ENCODE measurements around the gene GOLGA6L10.
"Not testable (repeated sequence)": the region's sequence is repeated elsewhere in the genome, so short reads cannot be mapped to it uniquely, and the experiment has no call there.

GOLGA6L10 gene

GRCh38 chr15:82349375-82349774 is at the start of gene GOLGA6L10:
Gene GOLGA6L10, minus strand, starts transcription at chr15:82349475. Its CDS starts 100 bp downstream, at chr15:82349375.
- not testable (repeated sequence) for DNase-seq (ENCODE audit: low spot score in 2 of 2); ATAC-seq (replicated peaks; ENCODE audit: extremely low read depth, poor library complexity, severe bottlenecking); H3K27ac Mint-ChIP-seq (ENCODE audit: low read depth); H3K27me3 Mint-ChIP-seq; H3K9me3 Mint-ChIP-seq; H3K4me1 Mint-ChIP-seq; H3K4me3 Mint-ChIP-seq; H3K36me3 Mint-ChIP-seq (ENCODE audit: insufficient read depth)

- Mint-ChIP-seq H3K9me3 (no peaks in the 10 kb centered on the region), H3K4me3 (no peak overlapping the region), H3K27me3 (no peaks in the 10 kb centered on the region), H3K36me3 (ENCODE audit: insufficient read depth) (no peaks in the 10 kb centered on the region), H3K4me1 (peaks cover 6% of the 10 kb centered on the region), H3K27ac (ENCODE audit: low read depth) (peak overlapping the region; percentile 25)
- no peak for DNase-seq (ENCODE audit: low spot score in 2 of 2)
- no peak for ATAC-seq (replicated peaks; ENCODE audit: extremely low read depth, poor library complexity, severe bottlenecking)
Measured at GRCh38 chr15:82398785-82399184, 49.5 kb upstream of the GOLGA6L10 start.

GRCh38 chr15:82397817-82398216 is 48.5 kb upstream of the GOLGA6L10 start:
- Mint-ChIP-seq H3K27me3 (no peaks in the 10 kb centered on the region), H3K36me3 (ENCODE audit: insufficient read depth) (no peaks in the 10 kb centered on the region), H3K4me3 (no peak overlapping the region), H3K9me3 (no peaks in the 10 kb centered on the region), H3K4me1 (peaks cover 6% of the 10 kb centered on the region), H3K27ac (ENCODE audit: low read depth) (no peak overlapping the region)
- DNase-seq (ENCODE audit: low spot score in 2 of 2): no peak
- no peak for ATAC-seq (replicated peaks; ENCODE audit: extremely low read depth, poor library complexity, severe bottlenecking)

GRCh38 chr15:82395788-82396187 is 46.5 kb upstream of the GOLGA6L10 start:
- not testable (repeated sequence) for H3K27me3 Mint-ChIP-seq; H3K4me1 Mint-ChIP-seq; ATAC-seq (replicated peaks; ENCODE audit: extremely low read depth, poor library complexity, severe bottlenecking); H3K4me3 Mint-ChIP-seq; H3K36me3 Mint-ChIP-seq (ENCODE audit: insufficient read depth); DNase-seq (ENCODE audit: low spot score in 2 of 2); H3K9me3 Mint-ChIP-seq; H3K27ac Mint-ChIP-seq (ENCODE audit: low read depth)

- ATAC-seq (replicated peaks; ENCODE audit: extremely low read depth, poor library complexity, severe bottlenecking): no peak
- no peaks in the 10 kb centered on the region for H3K36me3 Mint-ChIP-seq (ENCODE audit: insufficient read depth)
- H3K4me1 Mint-ChIP-seq: peaks cover under 1% of the 10 kb centered on the region
- H3K9me3 Mint-ChIP-seq: no peaks in the 10 kb centered on the region
- DNase-seq (ENCODE audit: low spot score in 2 of 2): no peak
- no peak overlapping the region for H3K4me3 Mint-ChIP-seq
- H3K27ac Mint-ChIP-seq (ENCODE audit: low read depth): no peak overlapping the region
- H3K27me3 Mint-ChIP-seq: no peaks in the 10 kb centered on the region
Measured at GRCh38 chr15:82393671-82394070, 44.4 kb upstream of the GOLGA6L10 start.

- not testable (repeated sequence) for DNase-seq (ENCODE audit: low spot score in 2 of 2); H3K9me3 Mint-ChIP-seq; ATAC-seq (replicated peaks; ENCODE audit: extremely low read depth, poor library complexity, severe bottlenecking); H3K27ac Mint-ChIP-seq (ENCODE audit: low read depth); H3K4me1 Mint-ChIP-seq; H3K27me3 Mint-ChIP-seq; H3K36me3 Mint-ChIP-seq (ENCODE audit: insufficient read depth); H3K4me3 Mint-ChIP-seq
Measured at GRCh38 chr15:82392077-82392476, 42.8 kb upstream of the GOLGA6L10 start.

GRCh38 chr15:82390152-82390551 is 40.9 kb upstream of the GOLGA6L10 start:
- H3K27me3 Mint-ChIP-seq; H3K9me3 Mint-ChIP-seq; H3K27ac Mint-ChIP-seq (ENCODE audit: low read depth); H3K36me3 Mint-ChIP-seq (ENCODE audit: insufficient read depth); DNase-seq (ENCODE audit: low spot score in 2 of 2); H3K4me3 Mint-ChIP-seq; H3K4me1 Mint-ChIP-seq; ATAC-seq (replicated peaks; ENCODE audit: extremely low read depth, poor library complexity, severe bottlenecking): not testable (repeated sequence)

GRCh38 chr15:82387209-82387608 is 37.9 kb upstream of the GOLGA6L10 start:
- ATAC-seq (replicated peaks; ENCODE audit: extremely low read depth, poor library complexity, severe bottlenecking); H3K9me3 Mint-ChIP-seq; H3K36me3 Mint-ChIP-seq (ENCODE audit: insufficient read depth); DNase-seq (ENCODE audit: low spot score in 2 of 2); H3K4me1 Mint-ChIP-seq; H3K27ac Mint-ChIP-seq (ENCODE audit: low read depth); H3K4me3 Mint-ChIP-seq; H3K27me3 Mint-ChIP-seq: not testable (repeated sequence)

- not testable (repeated sequence) for DNase-seq (ENCODE audit: low spot score in 2 of 2); H3K4me1 Mint-ChIP-seq; H3K27ac Mint-ChIP-seq (ENCODE audit: low read depth); H3K4me3 Mint-ChIP-seq; ATAC-seq (replicated peaks; ENCODE audit: extremely low read depth, poor library complexity, severe bottlenecking); H3K36me3 Mint-ChIP-seq (ENCODE audit: insufficient read depth); H3K27me3 Mint-ChIP-seq; H3K9me3 Mint-ChIP-seq
Measured at GRCh38 chr15:82381330-82381955, 32.2 kb upstream of the GOLGA6L10 start.

- not testable (repeated sequence) for H3K36me3 Mint-ChIP-seq (ENCODE audit: insufficient read depth); H3K9me3 Mint-ChIP-seq; H3K4me3 Mint-ChIP-seq; H3K27me3 Mint-ChIP-seq; H3K4me1 Mint-ChIP-seq; H3K27ac Mint-ChIP-seq (ENCODE audit: low read depth); DNase-seq (ENCODE audit: low spot score in 2 of 2); ATAC-seq (replicated peaks; ENCODE audit: extremely low read depth, poor library complexity, severe bottlenecking)
Measured at GRCh38 chr15:82379552-82379951, 30.3 kb upstream of the GOLGA6L10 start.

GRCh38 chr15:82373661-82374060 is 24.4 kb upstream of the GOLGA6L10 start:
- H3K36me3 Mint-ChIP-seq (ENCODE audit: insufficient read depth); H3K4me1 Mint-ChIP-seq; H3K27ac Mint-ChIP-seq (ENCODE audit: low read depth); DNase-seq (ENCODE audit: low spot score in 2 of 2); H3K4me3 Mint-ChIP-seq; H3K27me3 Mint-ChIP-seq; ATAC-seq (replicated peaks; ENCODE audit: extremely low read depth, poor library complexity, severe bottlenecking); H3K9me3 Mint-ChIP-seq: not testable (repeated sequence)

GRCh38 chr15:82371656-82372055 is 22.4 kb upstream of the GOLGA6L10 start:
- H3K4me3 Mint-ChIP-seq: no peak overlapping the region
- ATAC-seq (replicated peaks; ENCODE audit: extremely low read depth, poor library complexity, severe bottlenecking) (no peak), DNase-seq (ENCODE audit: low spot score in 2 of 2) (no peak)
- no peaks in the 10 kb centered on the region for H3K4me1 Mint-ChIP-seq
- H3K27ac Mint-ChIP-seq (ENCODE audit: low read depth): no peak overlapping the region
- H3K36me3 Mint-ChIP-seq (ENCODE audit: insufficient read depth): peaks cover 3% of the 10 kb centered on the region
- no peaks in the 10 kb centered on the region for H3K27me3 Mint-ChIP-seq
- no peaks in the 10 kb centered on the region for H3K9me3 Mint-ChIP-seq

- H3K27me3 Mint-ChIP-seq; H3K27ac Mint-ChIP-seq (ENCODE audit: low read depth): not testable (repeated sequence)
Measured at GRCh38 chr15:82367790-82368189, 18.5 kb upstream of the GOLGA6L10 start.

More at GRCh38 chr15:82367790-82368189, 18.5 kb upstream of the GOLGA6L10 start:
- not testable (repeated sequence) for H3K36me3 Mint-ChIP-seq (ENCODE audit: insufficient read depth); H3K4me1 Mint-ChIP-seq; H3K9me3 Mint-ChIP-seq; H3K4me3 Mint-ChIP-seq; ATAC-seq (replicated peaks; ENCODE audit: extremely low read depth, poor library complexity, severe bottlenecking); DNase-seq (ENCODE audit: low spot score in 2 of 2)
